Activated CD4-positive, alpha-beta memory T cell treated with anti-CD3 and anti-CD28 coated beads for 36 hours (primary cell): ENCODE data around the gene TMEM184A. TPM values are rescaled to one million over a fixed set of nuclear protein-coding genes. Genes with fewer than 3 reads are reported as not detected.

Experiments used
- CTCF ChIA-PET: fragments of 350-600 bp; sonication (Branson Sonifier 250); formaldehyde crosslinking; loops from one replicate; lab custom pipeline; 2021; ENCODE audit warnings: antibody characterized with exemption, inconsistent platforms; lab: Charles Lee
- POLR2A ChIA-PET: fragments of 350-600 bp; sonication (Branson Sonifier 250); formaldehyde crosslinking; loops from one replicate; lab custom pipeline; 2021; ENCODE audit warnings: antibody characterized with exemption; lab: Charles Lee
- DNase-seq: peaks from one replicate; pipeline ENCODE4 v3.0.0-alpha.2; 2020
- H3K27ac Mint-ChIP-seq: one replicate; pipeline ENCODE4 v1.8.0; 2021; ENCODE audit warnings: mixed read lengths
- H3K27me3 Mint-ChIP-seq: one replicate; pipeline ENCODE4 v1.8.0; 2021; ENCODE audit warnings: mixed read lengths
- H3K36me3 Mint-ChIP-seq: one replicate; pipeline ENCODE4 v1.8.0; 2021; ENCODE audit warnings: mixed read lengths
- H3K4me1 Mint-ChIP-seq: one replicate; pipeline ENCODE4 v1.8.0; 2021; ENCODE audit warnings: low read depth, mixed read lengths
- H3K4me3 Mint-ChIP-seq: one replicate; pipeline ENCODE4 v1.8.0; 2021; ENCODE audit warnings: mild to moderate bottlenecking, mixed read lengths
- H3K9me3 Mint-ChIP-seq: one replicate; pipeline ENCODE4 v1.8.0; 2021; ENCODE audit warnings: mixed read lengths
- intact Hi-C: fragments of 100-400 bp; cut with micrococcal nuclease; formaldehyde crosslinking; loops from one replicate; pipeline ENCODE4 v1.15.1; 2023
- total RNA-seq, 2 experiments: library from RNA; stranded (reverse); gene quantifications; one replicate each; pipeline ENCODE4 v1.2.3, GENCODE V29; 2021

TMEM184A gene
- not detected for total RNA-seq

- H3K36me3 Mint-ChIP-seq: no peaks in the 10 kb centered on the region
- no peak within 1 kb of the TSS for H3K27ac Mint-ChIP-seq
- ChIA-PET CTCF (interaction anchor here (0.7 to 2.0 kb wide), 4 partner anchors 11 to 1269 kb away, joined by 3 to 6 read pairs (median 4); no protein-coding TSS in a partner anchor), POLR2A (no interaction called here)
- H3K4me3 Mint-ChIP-seq: no peak within 1 kb of the TSS
- no peaks in the 10 kb centered on the region for H3K9me3 Mint-ChIP-seq
- intact Hi-C loops: no loop called here
- no peaks in the 10 kb centered on the region for H3K27me3 Mint-ChIP-seq
- H3K4me1 Mint-ChIP-seq: no peaks in the 10 kb centered on the region
- DNase-seq: peak; percentile 67
Observed at GRCh38 chr7:1555813-1556543, at the start of gene TMEM184A. Gene TMEM184A (minus strand): TSS chr7:1556205. CDS start chr7:1555484, 721 bp downstream.

- Mint-ChIP-seq H3K9me3 (no peaks in the 10 kb centered on the region), H3K4me1 (no peaks in the 10 kb centered on the region), H3K36me3 (no peaks in the 10 kb centered on the region), H3K27ac (no peak overlapping the region), H3K27me3 (peaks cover 12% of the 10 kb centered on the region), H3K4me3 (no peak overlapping the region)
- DNase-seq: no peak
- CTCF ChIA-PET: no interaction called here
- POLR2A ChIA-PET: no interaction called here
- intact Hi-C loops: no loop called here
Observed at GRCh38 chr7:1604383-1604782, 48.4 kb upstream of the TMEM184A start.

GRCh38 chr7:1603346-1604225 lies 47.6 kb upstream of the TMEM184A start:
- POLR2A ChIA-PET: no interaction called here

GRCh38 chr7:1602386-1602785 lies 46.4 kb upstream of the TMEM184A start:
- Mint-ChIP-seq H3K27me3 (peaks cover 5% of the 10 kb centered on the region), H3K9me3 (peaks cover 2% of the 10 kb centered on the region), H3K36me3 (no peaks in the 10 kb centered on the region), H3K27ac (no peak overlapping the region), H3K4me3 (no peak overlapping the region), H3K4me1 (no peaks in the 10 kb centered on the region)
- no peak for DNase-seq
- ChIA-PET POLR2A (no interaction called here), CTCF (no interaction called here)
- intact Hi-C loops: no loop called here

More at GRCh38 chr7:1603346-1604225, 47.6 kb upstream of the TMEM184A start:
- CTCF ChIA-PET: no interaction called here
- no peak for DNase-seq
- no peak overlapping the region for H3K4me3 Mint-ChIP-seq
- intact Hi-C loops: no loop called here
- H3K4me1 Mint-ChIP-seq: no peaks in the 10 kb centered on the region
- H3K27me3 Mint-ChIP-seq: peaks cover 11% of the 10 kb centered on the region
- H3K36me3 Mint-ChIP-seq: no peaks in the 10 kb centered on the region
- no peak overlapping the region for H3K27ac Mint-ChIP-seq
- H3K9me3 Mint-ChIP-seq: peaks cover under 1% of the 10 kb centered on the region

GRCh38 chr7:1601956-1602355 lies 46.0 kb upstream of the TMEM184A start:
- Mint-ChIP-seq H3K4me1 (no peaks in the 10 kb centered on the region), H3K4me3 (no peak overlapping the region), H3K27me3 (peaks cover 5% of the 10 kb centered on the region), H3K27ac (no peak overlapping the region), H3K36me3 (no peaks in the 10 kb centered on the region), H3K9me3 (peaks cover 2% of the 10 kb centered on the region)
- intact Hi-C loops: no loop called here
- POLR2A ChIA-PET: no interaction called here
- CTCF ChIA-PET: no interaction called here
- DNase-seq: no peak

GRCh38 chr7:1599640-1600395 lies 43.8 kb upstream of the TMEM184A start:
- Mint-ChIP-seq H3K4me1 (no peaks in the 10 kb centered on the region), H3K36me3 (no peaks in the 10 kb centered on the region), H3K27ac (no peak overlapping the region), H3K9me3 (peaks cover 2% of the 10 kb centered on the region), H3K4me3 (no peak overlapping the region), H3K27me3 (peaks cover 8% of the 10 kb centered on the region)
- intact Hi-C loops: no loop called here
- ChIA-PET POLR2A (no interaction called here), CTCF (no interaction called here)
- DNase-seq: no peak

GRCh38 chr7:1598961-1599639 lies 43.1 kb upstream of the TMEM184A start:
- Mint-ChIP-seq H3K9me3 (peaks cover 2% of the 10 kb centered on the region), H3K27ac (no peak overlapping the region), H3K36me3 (no peaks in the 10 kb centered on the region), H3K4me1 (no peaks in the 10 kb centered on the region), H3K4me3 (no peak overlapping the region), H3K27me3 (peaks cover 8% of the 10 kb centered on the region)
- DNase-seq: no peak
- ChIA-PET CTCF (no interaction called here), POLR2A (no interaction called here)
- intact Hi-C loops: no loop called here

- CTCF ChIA-PET: no interaction called here
- Mint-ChIP-seq H3K27me3 (peaks cover 11% of the 10 kb centered on the region), H3K4me3 (no peak overlapping the region)
Observed at GRCh38 chr7:1598286-1598685, 42.3 kb upstream of the TMEM184A start.

GRCh38 chr7:1597791-1598190 lies 41.8 kb upstream of the TMEM184A start:
- H3K4me1 Mint-ChIP-seq: peaks cover 5% of the 10 kb centered on the region
- no peak overlapping the region for H3K4me3 Mint-ChIP-seq
- H3K36me3 Mint-ChIP-seq: no peaks in the 10 kb centered on the region
- CTCF ChIA-PET: no interaction called here
- POLR2A ChIA-PET: no interaction called here
- intact Hi-C loops: no loop called here
- H3K27me3 Mint-ChIP-seq: peaks cover 16% of the 10 kb centered on the region
- H3K27ac Mint-ChIP-seq: no peak overlapping the region
- peaks cover 2% of the 10 kb centered on the region for H3K9me3 Mint-ChIP-seq
- DNase-seq: no peak

More at GRCh38 chr7:1598286-1598685, 42.3 kb upstream of the TMEM184A start:
- no peak overlapping the region for H3K27ac Mint-ChIP-seq
- no peaks in the 10 kb centered on the region for H3K4me1 Mint-ChIP-seq
- peaks cover 2% of the 10 kb centered on the region for H3K9me3 Mint-ChIP-seq
- H3K36me3 Mint-ChIP-seq: no peaks in the 10 kb centered on the region
- DNase-seq: no peak
- POLR2A ChIA-PET: no interaction called here
- intact Hi-C loops: no loop called here

- Mint-ChIP-seq H3K4me3 (no peak overlapping the region), H3K9me3 (peaks cover 2% of the 10 kb centered on the region), H3K36me3 (no peaks in the 10 kb centered on the region), H3K4me1 (peaks cover 11% of the 10 kb centered on the region), H3K27ac (no peak overlapping the region), H3K27me3 (peaks cover 21% of the 10 kb centered on the region)
- ChIA-PET POLR2A (no interaction called here), CTCF (no interaction called here)
- DNase-seq: no peak
- intact Hi-C loops: no loop called here
Observed at GRCh38 chr7:1597066-1597760, 41.2 kb upstream of the TMEM184A start.
